GM18867 (cell line): ENCODE data around the gene C1QTNF9B.

Experiments used
- ATAC-seq: cut with Tn5 transposase; IDR thresholded peaks from one replicate; pipeline ENCODE4 v1.9.1; 2021; ENCODE audit warnings: mild to moderate bottlenecking, moderate library complexity; ENCODE audit not compliant: unreplicated experiment

Gene C1QTNF9B

GRCh38 chr13:23859904-23860303 is 37.4 kb downstream of the C1QTNF9B start:
- ATAC-seq = no peak

DNA sequence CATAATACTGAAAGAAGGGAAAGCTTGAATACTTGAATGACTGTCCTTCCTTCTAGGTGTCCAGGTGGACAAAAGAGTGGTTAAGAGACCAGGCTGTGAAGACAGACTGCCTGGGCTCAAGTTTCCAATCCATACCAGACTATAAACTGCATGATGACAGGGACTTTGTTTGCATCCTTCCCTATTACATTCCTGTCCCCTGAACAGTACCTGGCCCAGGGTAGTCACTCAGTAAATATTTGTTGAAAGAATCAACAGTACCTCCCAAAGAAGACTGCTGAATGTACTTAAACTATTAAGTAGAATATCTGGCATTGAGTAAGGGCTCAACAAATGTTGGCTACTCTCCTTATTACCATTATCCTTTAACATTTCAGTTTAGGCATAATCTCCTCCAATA is 37.8 kb downstream of the C1QTNF9B start:
- no peak for ATAC-seq

- ATAC-seq = no peak
Measured at GRCh38 chr13:23858546-23858945, 38.8 kb downstream of the C1QTNF9B start.

DNA sequence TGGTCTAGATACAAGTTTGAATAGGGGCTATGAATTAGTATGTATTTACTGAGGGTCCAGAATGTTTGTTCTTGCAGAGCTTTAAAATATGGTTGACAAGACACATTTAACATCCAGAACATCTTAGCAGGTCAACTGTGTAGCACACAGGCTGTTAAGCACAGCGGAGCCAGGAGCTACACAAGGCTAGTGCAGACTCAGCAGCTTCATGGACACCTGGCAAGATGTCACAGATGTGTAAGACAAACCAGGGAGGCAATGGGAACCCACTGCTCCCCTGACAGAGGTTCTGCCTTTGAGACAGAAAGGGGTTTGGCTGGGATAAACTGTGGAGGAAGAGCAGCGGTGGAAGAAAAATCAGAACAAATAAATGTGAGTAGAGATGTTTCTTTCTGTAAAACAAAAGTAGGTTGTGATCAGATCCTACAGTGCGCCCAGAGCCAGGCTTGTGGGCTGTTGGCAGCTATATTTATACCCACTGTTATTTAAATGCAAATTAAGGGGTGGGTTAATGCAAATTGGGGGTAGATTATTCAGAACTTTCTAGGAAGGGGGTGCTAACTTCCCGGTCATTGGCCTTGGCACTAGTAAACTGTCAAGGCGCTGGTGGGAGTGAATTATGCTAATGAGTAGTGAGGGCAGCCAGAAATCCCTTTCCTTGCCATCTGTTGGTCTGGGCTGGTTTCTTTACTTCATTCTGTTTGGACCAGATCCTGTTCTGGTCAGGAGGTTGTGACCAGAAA is 41.1 kb downstream of the C1QTNF9B start:
- no peak for ATAC-seq

DNA sequence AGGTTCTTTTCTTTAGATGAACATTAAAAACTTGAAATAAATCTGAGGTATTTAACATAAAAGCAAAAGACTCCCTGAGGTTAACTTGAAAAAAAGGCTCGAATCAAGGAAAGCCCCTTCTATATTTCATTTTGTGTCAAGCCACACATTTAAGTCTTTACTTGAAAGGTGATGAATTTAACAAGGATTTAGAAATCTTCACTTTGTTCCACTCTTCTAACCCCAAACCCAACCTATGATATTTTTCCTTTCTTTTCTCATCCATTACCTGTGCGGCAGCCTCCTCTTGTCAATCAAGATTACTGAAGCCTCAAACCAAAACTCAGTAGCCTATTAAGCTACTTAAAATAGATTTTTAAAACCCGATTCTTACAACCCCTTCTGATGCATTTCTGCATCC is 41.9 kb downstream of the C1QTNF9B start:
- no peak for ATAC-seq

DNA sequence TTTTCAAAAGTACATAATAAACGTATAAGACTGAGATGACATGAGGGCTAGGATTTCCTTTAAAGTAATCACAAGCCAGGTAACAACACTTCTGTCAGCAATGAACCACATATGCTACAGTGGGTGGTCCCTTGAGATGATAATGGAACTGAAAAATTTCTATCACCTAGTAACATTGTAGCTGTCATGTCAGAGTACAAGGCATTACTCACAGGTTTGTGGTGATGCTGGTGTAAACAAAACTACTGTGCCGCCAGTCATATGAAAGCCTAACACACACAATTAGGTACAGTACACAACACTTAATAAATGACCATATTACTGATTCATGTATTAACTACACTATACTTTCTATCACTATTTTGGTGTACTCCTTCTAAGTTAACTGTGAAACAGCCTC is 45.0 kb downstream of the C1QTNF9B start:
- ATAC-seq = peak; percentile 55

DNA sequence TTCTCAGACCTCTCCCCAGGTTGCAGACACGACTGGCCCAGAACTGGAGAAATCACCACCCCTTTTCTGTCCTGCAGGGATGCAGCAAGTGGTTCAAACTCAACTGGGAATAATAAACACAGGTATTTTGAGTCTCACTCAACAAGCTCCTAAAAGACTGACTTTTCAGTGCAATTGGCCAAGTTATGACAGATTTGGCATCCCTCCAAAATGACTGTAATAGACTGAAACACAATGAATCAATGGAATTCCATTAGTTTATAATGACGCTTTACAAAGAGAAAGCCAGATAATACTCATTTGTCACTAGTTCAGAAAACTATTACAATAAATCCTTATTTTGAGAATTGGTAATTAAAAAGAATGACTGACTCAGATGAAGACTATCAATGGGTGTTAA is 46.2 kb downstream of the C1QTNF9B start:
- ATAC-seq = no peak

DNA sequence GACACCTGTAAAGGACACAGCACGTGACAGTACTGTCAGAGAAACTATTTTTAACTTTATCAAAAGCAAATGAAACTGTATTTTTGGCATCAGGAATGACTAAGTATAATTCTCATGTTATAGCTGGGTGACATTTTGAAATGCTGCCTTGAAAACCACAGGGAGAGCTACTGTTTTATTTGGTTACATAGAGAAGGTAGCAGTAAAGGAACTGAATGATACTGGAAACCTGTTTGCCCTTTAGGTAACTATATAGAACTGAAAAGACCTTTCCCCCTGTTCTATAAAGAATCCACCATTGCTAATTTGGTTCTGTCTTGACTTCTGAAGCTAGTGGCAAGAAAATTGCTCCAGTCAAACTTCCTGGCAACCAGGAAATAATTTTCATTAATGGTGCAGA is 47.2 kb downstream of the C1QTNF9B start:
- ATAC-seq = no peak

DNA sequence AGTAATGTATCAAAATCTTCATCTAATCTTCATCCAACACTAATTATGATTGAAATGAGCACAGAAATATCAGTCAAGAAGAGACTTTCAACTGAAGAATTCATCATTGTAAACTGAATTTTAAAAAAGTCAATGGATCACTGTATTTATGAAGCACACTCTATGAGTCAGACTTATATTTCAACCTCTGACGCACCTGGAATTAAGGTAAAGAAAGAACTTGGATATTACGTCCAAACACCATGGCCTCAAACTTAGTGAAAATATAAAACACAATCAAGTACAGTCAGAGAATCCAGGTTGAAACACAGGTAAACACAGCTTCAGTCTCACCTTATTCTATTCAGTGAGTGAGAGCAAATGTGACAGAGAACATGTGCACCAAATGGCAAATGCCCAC is 47.6 kb downstream of the C1QTNF9B start:
- no peak for ATAC-seq

DNA sequence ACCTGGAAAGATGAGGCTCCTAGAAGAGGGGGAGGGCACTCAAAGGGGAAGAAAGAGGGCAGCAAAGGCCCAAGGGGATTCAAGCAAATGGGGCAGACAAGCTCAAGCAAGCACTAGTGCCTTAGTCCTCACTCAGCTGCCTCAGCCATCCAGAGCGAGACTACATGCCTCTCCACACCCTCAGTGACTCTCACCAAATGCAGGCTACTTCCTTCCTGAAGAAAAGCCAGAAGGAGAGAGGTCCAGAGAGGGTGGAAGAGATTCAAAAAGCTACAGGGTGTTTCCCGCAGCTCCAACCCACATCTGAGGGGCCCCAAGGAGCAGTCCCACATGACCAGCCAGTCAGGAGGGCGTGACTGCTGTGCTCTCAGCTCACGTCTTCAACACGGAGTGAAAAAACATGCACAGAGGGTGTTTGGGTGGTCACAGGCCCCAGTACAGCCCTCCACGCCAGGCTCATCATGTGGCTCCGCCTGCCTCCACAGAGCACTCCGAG is 48.6 kb downstream of the C1QTNF9B start:
- no peak for ATAC-seq

GRCh38 chr13:23848019-23848418 is 49.3 kb downstream of the C1QTNF9B start:
- ATAC-seq = no peak

GRCh38 chr13:23847497-23847896 is 49.8 kb downstream of the C1QTNF9B start:
- no peak for ATAC-seq

- ATAC-seq = peak; percentile 33
Measured at GRCh38 chr13:23845105-23845725, 52.1 kb downstream of the C1QTNF9B start.

DNA sequence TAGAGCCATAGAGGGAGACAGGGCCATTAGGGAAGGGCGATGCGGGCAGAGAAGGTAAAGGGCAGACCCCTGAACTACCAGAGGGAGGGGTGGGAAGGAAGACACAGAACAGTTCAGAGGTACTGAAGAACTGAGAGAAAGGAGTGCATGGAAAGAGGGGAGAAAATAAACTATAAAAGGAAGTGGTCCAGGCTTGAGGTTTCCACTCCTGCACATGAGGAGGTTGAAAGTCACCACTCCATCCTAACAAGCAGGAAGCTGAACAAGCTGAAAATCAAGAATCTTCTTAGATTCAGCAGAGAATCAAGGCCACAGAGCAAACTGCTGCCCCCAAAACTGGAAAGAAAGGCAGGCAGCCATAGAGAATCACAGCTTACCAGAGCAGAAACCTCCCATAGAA is 53.2 kb downstream of the C1QTNF9B start:
- no peak for ATAC-seq

GRCh38 chr13:23843436-23843835 is 53.9 kb downstream of the C1QTNF9B start:
- no peak for ATAC-seq

- no peak for ATAC-seq
Measured at GRCh38 chr13:23842406-23842805, 54.9 kb downstream of the C1QTNF9B start.
